Glutamatergic neuron (in vitro differentiated cells): Measurements from ENCODE around the gene RAPH1. TPM values are rescaled to one million over a fixed set of nuclear protein-coding genes. Genes with fewer than 3 reads are reported as not detected.
A peak's percentile ranks its signal among the peaks of the same experiment; 100 is the strongest.
"Not testable (repeated sequence)": the region's sequence is repeated elsewhere in the genome, so short reads cannot be mapped to it uniquely, and the experiment has no call there.

ENCODE experiments used
- DNase-seq: peaks from one replicate; pipeline ENCODE4 v3.0.0; 2022
- H3K27ac Mint-ChIP-seq: one replicate; pipeline ENCODE4 v1.8.0; 2020; ENCODE audit warnings: mild to moderate bottlenecking, mixed read lengths, inconsistent platforms; ENCODE audit not compliant: unreplicated experiment
- H3K27me3 Mint-ChIP-seq: one replicate; pipeline ENCODE4 v1.8.0; 2020; ENCODE audit warnings: mild to moderate bottlenecking, moderate library complexity, mixed read lengths, inconsistent platforms; ENCODE audit not compliant: unreplicated experiment
- H3K36me3 Mint-ChIP-seq: one replicate; pipeline ENCODE4 v1.8.0; 2020; ENCODE audit warnings: mild to moderate bottlenecking, mixed read lengths, inconsistent platforms; ENCODE audit not compliant: unreplicated experiment
- H3K4me1 Mint-ChIP-seq: one replicate; pipeline ENCODE4 v1.8.0; 2020; ENCODE audit warnings: mild to moderate bottlenecking, low read depth, mixed read lengths, inconsistent platforms; ENCODE audit not compliant: unreplicated experiment
- H3K4me3 Mint-ChIP-seq: one replicate; pipeline ENCODE4 v1.8.0; 2020; ENCODE audit warnings: mild to moderate bottlenecking, mixed read lengths, inconsistent platforms; ENCODE audit not compliant: unreplicated experiment
- H3K9me3 Mint-ChIP-seq: one replicate; pipeline ENCODE4 v1.8.0; 2020; ENCODE audit warnings: mild to moderate bottlenecking, moderate library complexity, mixed read lengths, inconsistent platforms; ENCODE audit not compliant: unreplicated experiment
- CTCF ChIP-seq: fragments of 200-600 bp; sonication (generic); IDR thresholded peaks from one replicate; pipeline ENCODE4 v1.5.0; 2021; ENCODE audit not compliant: partially characterized antibody, unreplicated experiment
- total RNA-seq: library from RNA; stranded (reverse); fragmentation: NEBNext Ultra II Directional; extraction: Animal tissue kit (Norgen Biotek cat#: 25700); gene quantifications from one replicate; pipeline ENCODE4 v1.2.1, GENCODE V29; 2021; ENCODE audit not compliant: unreplicated experiment

Gene RAPH1
- total RNA-seq, 1 donor from 2014 or later: 56.9 TPM

- no peak overlapping the region for H3K27ac Mint-ChIP-seq
- no peak for DNase-seq
- H3K36me3 Mint-ChIP-seq: no peaks in the 10 kb centered on the region
- peaks cover 6% of the 10 kb centered on the region for H3K4me1 Mint-ChIP-seq
- H3K4me3 Mint-ChIP-seq: no peak overlapping the region
- no peak for TF ChIP-seq CTCF
- H3K27me3 Mint-ChIP-seq: no peaks in the 10 kb centered on the region
- no peaks in the 10 kb centered on the region for H3K9me3 Mint-ChIP-seq
Measured at GRCh38 chr2:203527719-203528118, 7.4 kb downstream of the RAPH1 start.

- not testable (repeated sequence) for H3K9me3 Mint-ChIP-seq, DNase-seq, H3K4me3 Mint-ChIP-seq
Measured at GRCh38 chr2:203513268-203513667, 21.8 kb downstream of the RAPH1 start.

GRCh38 chr2:203510941-203511305, 24.2 kb downstream of the RAPH1 start:
- H3K27ac Mint-ChIP-seq: no peak overlapping the region
- DNase-seq: no peak
- no peaks in the 10 kb centered on the region for H3K36me3 Mint-ChIP-seq
- peaks cover 2% of the 10 kb centered on the region for H3K4me1 Mint-ChIP-seq
- no peaks in the 10 kb centered on the region for H3K9me3 Mint-ChIP-seq
- no peak for TF ChIP-seq CTCF
- no peaks in the 10 kb centered on the region for H3K27me3 Mint-ChIP-seq
- no peak overlapping the region for H3K4me3 Mint-ChIP-seq

More at GRCh38 chr2:203513268-203513667, 21.8 kb downstream of the RAPH1 start:
- H3K4me1 Mint-ChIP-seq, H3K27me3 Mint-ChIP-seq, H3K27ac Mint-ChIP-seq, H3K36me3 Mint-ChIP-seq: not testable (repeated sequence)

- no peak overlapping the region for H3K27ac Mint-ChIP-seq
- DNase-seq: no peak
- TF ChIP-seq CTCF: no peak
- H3K9me3 Mint-ChIP-seq: no peaks in the 10 kb centered on the region
- no peak overlapping the region for H3K4me3 Mint-ChIP-seq
- peaks cover 2% of the 10 kb centered on the region for H3K4me1 Mint-ChIP-seq
- no peaks in the 10 kb centered on the region for H3K36me3 Mint-ChIP-seq
- H3K27me3 Mint-ChIP-seq: no peaks in the 10 kb centered on the region
Measured at GRCh38 chr2:203510256-203510940, 24.7 kb downstream of the RAPH1 start.

GRCh38 chr2:203503460-203503859, 31.6 kb downstream of the RAPH1 start:
- DNase-seq, H3K4me1 Mint-ChIP-seq, H3K36me3 Mint-ChIP-seq, H3K9me3 Mint-ChIP-seq, H3K27me3 Mint-ChIP-seq, H3K4me3 Mint-ChIP-seq: not testable (repeated sequence)
- H3K27ac Mint-ChIP-seq: peak overlapping the region; percentile 36

GRCh38 chr2:203501873-203502272, 33.2 kb downstream of the RAPH1 start:
- peaks cover 8% of the 10 kb centered on the region for H3K36me3 Mint-ChIP-seq
- no peaks in the 10 kb centered on the region for H3K9me3 Mint-ChIP-seq

More at GRCh38 chr2:203501873-203502272, 33.2 kb downstream of the RAPH1 start:
- no peak for TF ChIP-seq CTCF
- Mint-ChIP-seq H3K4me3 (no peak overlapping the region), H3K4me1 (no peaks in the 10 kb centered on the region), H3K27ac (no peak overlapping the region), H3K27me3 (no peaks in the 10 kb centered on the region)
- DNase-seq: no peak
